Vagina (tissue), 2 donors: ENCODE data around the gene CCNL1. TPM values are rescaled to one million over a fixed set of nuclear protein-coding genes. Genes with fewer than 3 reads are reported as not detected.

ENCODE experiments used
- DNase-seq, 2 donors: peaks; one replicate each; pipeline ENCODE4 v3.0.0-alpha.2; 2017; ENCODE audit errors: extremely low spot score in 2 of 2
- H3K27ac ChIP-seq: fragments of 200-600 bp; sonication (generic); one replicate; pipeline ENCODE4 v1.5.1; 2019
- H3K27me3 ChIP-seq: fragments of 200-600 bp; sonication (generic); one replicate; pipeline ENCODE4 v1.5.1; 2019
- H3K36me3 ChIP-seq, 2 donors: fragments of 200-600 bp; sonication (generic); one replicate each; pipeline ENCODE4 v1.5.1; 2017 to 2019
- H3K4me1 ChIP-seq: fragments of 200-600 bp; sonication (generic); one replicate; pipeline ENCODE4 v1.5.1; 2019
- H3K4me3 ChIP-seq, 2 donors: fragments of 200-600 bp; sonication (generic); 1 replicate in 1 of 2; 2 replicates in 1 of 2; pipeline ENCODE4 v1.5.1; 2016 to 2019
- H3K9me3 ChIP-seq: fragments of 200-600 bp; sonication (generic); one replicate; pipeline ENCODE4 v1.5.1; 2019
- CTCF ChIP-seq, 3 experiments: fragments of 450-650 bp in 2 of 3; fragments of 200-600 bp in 1 of 3; sonication (generic) in 1 of 3; IDR thresholded peaks; one replicate each; pipeline ENCODE4 v1.5.1; 2017 to 2019; ENCODE audit warnings: antibody characterized with exemption in 3 of 3, mild to moderate bottlenecking in 2 of 3, moderate library complexity in 2 of 3
- POLR2A ChIP-seq, 2 donors: fragments of 450-650 bp; IDR thresholded peaks; one replicate each; pipeline ENCODE4 v1.6.1; 2017; ENCODE audit warnings: antibody characterized with exemption in 2 of 2, mild to moderate bottlenecking in 2 of 2, moderate library complexity in 2 of 2
- POLR2AphosphoS5 ChIP-seq, 2 donors: sonication (generic); formaldehyde crosslinking; IDR thresholded peaks; one replicate each; pipeline ENCODE4 v1.9.0; 2017; ENCODE audit warnings: antibody characterized with exemption in 2 of 2, mild to moderate bottlenecking in 2 of 2, low read depth in 1 of 2; ENCODE audit not compliant: insufficient read depth in 1 of 2
- intact Hi-C: fragments of 100-400 bp; cut with DNase I; formaldehyde crosslinking; loops from one replicate; pipeline ENCODE4 v1.15.1; 2023
- total RNA-seq: library from RNA; depleted of rRNA; stranded (reverse); fragments of >200 nt; gene quantifications from one replicate; pipeline ENCODE4 v1.2.3, GENCODE V29; 2016

Gene CCNL1
- total RNA-seq, 1 donor from 2014 or later = 269 TPM

GRCh38 chr3:157145606-157146322, 14.2 kb downstream of the CCNL1 start:
- Histone ChIP-seq H3K27me3 (no peaks in the 10 kb centered on the region), H3K27ac (no peak overlapping the region), H3K4me1 (no peaks in the 10 kb centered on the region), H3K36me3 (peaks cover 3 to 77% of the 10 kb centered on the region in 2 donors), H3K9me3 (no peaks in the 10 kb centered on the region), H3K4me3 (no peak overlapping the region)
- TF ChIP-seq POLR2AphosphoS5 (IDR thresholded peaks at IDR 0.05; ENCODE audit: insufficient read depth in 1 of 2, low read depth in 1 of 2) (no peak), POLR2A (IDR thresholded peaks at IDR 0.05) (no peak), CTCF (IDR thresholded peaks at IDR 0.05) (no peak)
- intact Hi-C loops = no loop called here
- DNase-seq = no peak

- Histone ChIP-seq H3K27ac (no peak overlapping the region), H3K36me3 (peaks cover 0 to 43% of the 10 kb centered on the region in 2 donors), H3K27me3 (no peaks in the 10 kb centered on the region), H3K4me1 (peaks cover 8% of the 10 kb centered on the region), H3K9me3 (no peaks in the 10 kb centered on the region), H3K4me3 (no peak overlapping the region)
- no peak for DNase-seq
- intact Hi-C loops = no loop called here
- no peak for TF ChIP-seq CTCF (IDR thresholded peaks at IDR 0.05)
- no peak for TF ChIP-seq POLR2AphosphoS5 (IDR thresholded peaks at IDR 0.05; ENCODE audit: insufficient read depth in 1 of 2, low read depth in 1 of 2)
- no peak for TF ChIP-seq POLR2A (IDR thresholded peaks at IDR 0.05)
These were observed 17.6 kb downstream of the CCNL1 start for GRCh38 chr3:157142315-157142714.

GRCh38 chr3:157139938-157140534, 19.9 kb downstream of the CCNL1 start:
- peaks cover 0 to 21% of the 10 kb centered on the region in 2 donors for H3K36me3 ChIP-seq
- no peak for DNase-seq
- H3K27ac ChIP-seq = no peak overlapping the region
- H3K4me3 ChIP-seq = no peak overlapping the region
- H3K27me3 ChIP-seq = no peaks in the 10 kb centered on the region
- intact Hi-C loops = loop anchor here (10.0 kb wide), 2 partner anchors 315 to 585 kb away; partner anchors contain the start of genes LEKR1 and SSR3
- TF ChIP-seq POLR2AphosphoS5 (IDR thresholded peaks at IDR 0.05; ENCODE audit: insufficient read depth in 1 of 2, low read depth in 1 of 2) = no peak
- no peak for TF ChIP-seq CTCF (IDR thresholded peaks at IDR 0.05)
- no peak for TF ChIP-seq POLR2A (IDR thresholded peaks at IDR 0.05)
- peaks cover 25% of the 10 kb centered on the region for H3K4me1 ChIP-seq
- H3K9me3 ChIP-seq = no peaks in the 10 kb centered on the region

- H3K9me3 ChIP-seq = no peaks in the 10 kb centered on the region
- no peak for DNase-seq
- no peak overlapping the region for H3K27ac ChIP-seq
- no peak overlapping the region for H3K4me3 ChIP-seq
- intact Hi-C loops = loop anchor here (10.0 kb wide), 2 partner anchors 312 to 582 kb away; partner anchors contain the start of genes LEKR1 and SSR3
- TF ChIP-seq CTCF (IDR thresholded peaks at IDR 0.05) (no peak), POLR2AphosphoS5 (IDR thresholded peaks at IDR 0.05; ENCODE audit: insufficient read depth in 1 of 2, low read depth in 1 of 2) (no peak), POLR2A (IDR thresholded peaks at IDR 0.05) (no peak)
- H3K36me3 ChIP-seq = no peaks in the 10 kb centered on the region
- no peaks in the 10 kb centered on the region for H3K27me3 ChIP-seq
- peaks cover 25% of the 10 kb centered on the region for H3K4me1 ChIP-seq
These were observed 23.1 kb downstream of the CCNL1 start for GRCh38 chr3:157136647-157137387.
